HG03196 (cell line): ENCODE measurements around the gene KDM2B.
"Not testable (repeated sequence)": the region's sequence is repeated elsewhere in the genome, so short reads cannot be mapped to it uniquely, and the experiment has no call there.

Experiments
- ATAC-seq: cut with Tn5 transposase; IDR thresholded peaks from one replicate; pipeline ENCODE4 v1.9.1; 2021; ENCODE audit not compliant: unreplicated experiment

Gene KDM2B

DNA sequence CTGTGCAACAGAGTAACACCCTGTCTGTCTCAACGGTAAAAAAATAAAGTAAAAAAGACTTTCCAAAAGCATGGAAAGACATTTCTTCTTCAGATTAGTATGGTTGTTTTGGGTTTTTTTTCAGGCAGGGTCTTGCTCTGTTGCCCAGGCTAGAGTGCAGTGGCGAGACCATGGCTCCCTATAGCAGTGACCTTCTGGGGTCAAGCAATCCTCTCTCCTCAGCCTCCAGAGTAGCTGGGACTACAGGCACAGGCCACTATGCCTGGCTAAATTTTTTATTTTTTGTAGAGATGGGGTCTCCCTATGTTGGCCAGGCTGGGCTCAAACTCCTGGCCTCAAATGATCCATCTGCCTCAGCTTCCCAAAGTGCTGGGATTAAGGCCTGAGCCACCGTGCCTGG lies 72.8 kb downstream of the KDM2B start:
- ATAC-seq: no peak

DNA sequence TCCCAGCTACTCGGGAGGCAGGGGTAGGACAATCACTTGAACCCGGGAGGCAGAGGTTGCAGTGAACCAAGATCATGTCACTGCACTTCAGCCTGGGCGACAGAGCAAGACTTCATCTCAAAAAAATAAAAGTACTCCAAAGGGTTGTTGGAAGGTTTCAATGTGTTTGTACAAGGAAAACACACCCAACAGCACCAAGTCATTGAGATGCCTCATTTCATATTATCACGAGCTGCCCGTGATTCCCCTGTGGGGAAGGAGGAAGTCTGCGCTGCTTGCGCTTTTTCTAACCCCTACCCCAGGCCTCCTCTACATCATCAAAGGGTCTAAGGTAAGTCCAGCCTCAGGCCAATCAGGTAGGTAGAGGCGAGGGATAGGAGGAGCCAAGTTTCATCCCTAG lies 73.6 kb downstream of the KDM2B start:
- no peak for ATAC-seq

DNA sequence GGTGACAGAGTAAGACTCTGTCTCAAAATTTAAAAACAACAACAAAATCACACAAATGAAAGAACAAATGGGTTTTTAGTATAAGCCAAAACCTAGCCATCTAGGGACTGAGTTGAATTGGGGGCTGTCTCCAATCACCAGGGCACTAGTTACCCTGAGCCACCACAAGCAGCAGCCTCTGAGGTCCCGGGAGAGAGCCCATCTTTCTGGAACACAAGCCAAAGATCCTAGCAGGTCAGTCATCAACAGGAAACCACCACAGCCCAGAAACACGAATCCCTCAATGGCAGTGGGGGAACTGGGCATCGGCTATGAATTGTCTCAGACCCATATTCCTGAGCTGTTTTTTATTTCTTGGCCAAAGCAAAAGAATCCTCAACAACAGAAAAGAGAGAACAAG lies 75.3 kb downstream of the KDM2B start:
- ATAC-seq: no peak

DNA sequence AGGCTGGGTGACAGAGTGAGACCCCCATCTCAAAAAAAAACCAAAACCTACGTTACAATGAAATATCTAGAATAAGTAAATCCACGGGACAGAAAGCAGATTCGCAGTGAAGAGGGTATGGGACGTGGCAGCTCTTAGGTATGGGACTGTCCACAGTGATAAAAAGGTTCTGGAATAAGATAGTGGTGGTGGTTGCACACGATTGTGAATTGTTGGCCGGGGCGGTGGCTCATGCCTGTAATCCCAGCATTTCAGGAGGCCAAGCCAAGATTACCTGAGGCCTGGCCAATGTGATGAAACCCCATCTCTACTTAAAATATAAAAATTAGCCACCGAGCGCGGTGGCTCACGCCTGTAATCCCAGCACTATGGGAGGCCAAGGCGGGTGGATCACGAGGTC lies 76.3 kb downstream of the KDM2B start:
- no peak for ATAC-seq

DNA sequence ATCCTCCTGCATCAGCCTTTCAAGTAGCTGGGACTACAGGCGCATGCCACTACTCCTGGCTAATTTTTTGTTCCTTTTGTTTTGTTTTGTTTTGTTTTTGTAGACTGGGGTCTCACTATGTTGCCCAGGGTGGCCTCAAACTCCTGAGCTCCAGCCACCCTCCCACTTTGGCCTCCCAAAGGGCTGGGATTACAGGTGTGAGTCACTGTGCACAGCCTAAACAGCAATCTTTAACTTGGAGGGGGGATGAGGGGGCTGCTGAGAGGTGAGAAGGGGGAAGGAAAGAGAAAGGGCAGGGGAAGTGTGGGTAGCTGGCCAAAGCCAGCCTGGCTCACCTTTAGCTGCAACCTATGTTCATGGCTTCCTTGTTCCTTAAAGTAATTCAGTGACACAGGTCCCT lies 77.4 kb downstream of the KDM2B start:
- ATAC-seq: no peak

DNA sequence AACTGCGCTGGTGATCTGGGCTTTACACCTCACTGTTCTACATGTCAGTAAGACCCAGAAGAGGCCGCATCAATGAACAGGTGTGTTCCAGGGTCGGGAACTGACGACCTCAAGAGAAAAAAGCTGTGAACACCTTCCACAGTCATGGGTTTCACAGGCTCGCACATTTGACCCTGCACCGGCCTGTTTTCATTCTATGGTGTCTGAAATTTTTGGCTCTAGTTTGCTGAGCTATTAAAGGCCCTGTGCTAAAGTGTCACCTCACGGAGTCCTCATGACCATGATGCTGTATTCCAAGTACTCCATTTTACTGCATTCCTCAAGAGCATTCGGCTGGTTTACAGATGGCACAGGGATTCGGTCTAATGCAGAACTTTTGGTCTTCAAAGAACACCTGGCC lies 78.9 kb downstream of the KDM2B start:
- ATAC-seq: no peak

DNA sequence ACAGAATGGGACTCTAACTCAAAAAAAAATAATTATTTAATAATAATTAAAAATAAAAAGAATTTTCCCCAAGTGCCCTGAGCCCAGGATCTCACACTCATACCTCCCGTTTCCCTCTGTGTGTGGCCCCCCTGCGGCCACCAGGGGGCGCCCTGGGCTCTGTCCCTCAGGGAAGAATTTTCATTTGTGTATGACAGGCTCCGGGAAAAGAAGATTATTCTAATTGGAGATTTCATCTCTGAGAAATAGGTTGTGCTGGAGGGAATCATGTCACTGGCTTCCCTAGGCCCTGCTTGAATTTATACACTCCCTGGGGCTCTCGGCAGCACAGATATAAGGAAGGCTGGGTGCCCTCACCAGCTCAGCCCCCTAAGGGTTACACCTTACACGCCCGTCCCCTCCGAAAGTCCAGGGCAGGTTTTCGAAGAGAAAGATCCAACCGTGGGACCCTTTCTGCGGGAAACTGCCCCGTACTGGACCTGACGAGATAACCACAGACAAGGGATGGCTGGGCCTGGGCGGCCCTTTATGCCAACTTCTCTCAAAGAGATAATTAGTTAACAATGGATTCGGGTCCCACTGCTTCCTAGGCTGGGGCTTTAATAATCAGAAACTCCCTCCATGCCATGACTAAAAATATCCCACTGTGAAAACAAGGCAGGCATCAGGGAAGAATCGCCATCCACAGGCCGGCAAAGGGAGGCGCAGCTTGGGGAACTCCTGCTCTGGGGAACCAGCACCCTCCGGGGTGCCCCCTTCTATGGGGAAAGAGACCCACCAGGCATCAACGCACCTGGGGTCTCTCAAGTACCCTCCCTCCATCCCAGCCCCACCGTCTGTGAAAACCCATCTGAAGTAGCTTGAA lies 80.7 kb downstream of the KDM2B start:
- ATAC-seq: no peak

DNA sequence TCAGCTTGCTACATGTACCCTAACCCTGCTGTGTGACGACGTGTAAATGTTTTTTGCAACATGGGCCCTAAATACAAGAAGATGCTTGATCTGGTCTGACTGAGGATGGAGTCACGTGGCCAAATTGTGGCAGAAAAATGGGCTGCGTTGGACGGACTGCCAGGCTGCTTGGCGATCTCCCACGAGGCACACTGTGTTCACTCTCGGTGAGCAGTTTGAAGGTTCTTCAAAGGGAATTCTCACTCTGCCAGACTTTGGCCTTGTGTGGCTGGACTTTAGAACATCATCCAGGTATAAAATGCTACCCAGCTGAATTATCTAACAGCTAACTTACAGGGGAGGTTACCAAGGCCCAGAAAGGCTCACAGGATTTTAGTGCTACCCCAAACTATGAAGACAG lies 85.1 kb downstream of the KDM2B start:
- ATAC-seq: no peak

DNA sequence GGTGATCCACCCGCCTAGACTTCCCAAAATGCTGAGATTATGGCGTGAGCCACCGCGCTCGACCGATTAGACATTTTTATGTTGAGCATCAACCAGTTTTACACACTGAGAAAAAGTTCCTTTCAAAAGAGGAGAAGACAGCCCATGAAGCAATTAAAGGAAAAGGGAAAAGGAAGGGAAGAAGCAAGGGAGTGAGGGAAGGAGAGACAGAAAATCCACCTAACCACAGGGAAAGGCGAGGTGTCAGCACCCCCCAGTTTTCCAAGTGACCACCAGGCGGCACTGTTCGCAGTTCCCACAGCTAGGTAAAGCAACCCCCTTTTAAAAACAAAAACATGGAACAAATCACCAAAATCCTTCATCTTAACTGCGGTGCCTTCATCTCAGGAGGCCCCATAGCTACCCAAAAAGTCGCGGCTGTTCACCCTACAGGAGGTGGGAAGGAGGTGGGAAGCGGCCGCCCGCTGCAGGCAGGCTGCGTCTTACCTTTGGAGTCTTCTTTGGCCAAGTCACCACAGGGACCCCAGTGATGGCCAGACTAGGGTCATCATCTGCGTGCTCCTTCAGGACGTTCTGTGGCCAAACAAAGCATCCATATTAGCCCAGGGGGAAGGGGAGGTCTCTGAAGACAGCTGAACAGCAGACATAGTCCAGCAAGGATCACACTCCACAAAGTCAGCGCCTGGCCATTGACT lies 86.6 kb downstream of the KDM2B start:
- ATAC-seq: no peak

DNA sequence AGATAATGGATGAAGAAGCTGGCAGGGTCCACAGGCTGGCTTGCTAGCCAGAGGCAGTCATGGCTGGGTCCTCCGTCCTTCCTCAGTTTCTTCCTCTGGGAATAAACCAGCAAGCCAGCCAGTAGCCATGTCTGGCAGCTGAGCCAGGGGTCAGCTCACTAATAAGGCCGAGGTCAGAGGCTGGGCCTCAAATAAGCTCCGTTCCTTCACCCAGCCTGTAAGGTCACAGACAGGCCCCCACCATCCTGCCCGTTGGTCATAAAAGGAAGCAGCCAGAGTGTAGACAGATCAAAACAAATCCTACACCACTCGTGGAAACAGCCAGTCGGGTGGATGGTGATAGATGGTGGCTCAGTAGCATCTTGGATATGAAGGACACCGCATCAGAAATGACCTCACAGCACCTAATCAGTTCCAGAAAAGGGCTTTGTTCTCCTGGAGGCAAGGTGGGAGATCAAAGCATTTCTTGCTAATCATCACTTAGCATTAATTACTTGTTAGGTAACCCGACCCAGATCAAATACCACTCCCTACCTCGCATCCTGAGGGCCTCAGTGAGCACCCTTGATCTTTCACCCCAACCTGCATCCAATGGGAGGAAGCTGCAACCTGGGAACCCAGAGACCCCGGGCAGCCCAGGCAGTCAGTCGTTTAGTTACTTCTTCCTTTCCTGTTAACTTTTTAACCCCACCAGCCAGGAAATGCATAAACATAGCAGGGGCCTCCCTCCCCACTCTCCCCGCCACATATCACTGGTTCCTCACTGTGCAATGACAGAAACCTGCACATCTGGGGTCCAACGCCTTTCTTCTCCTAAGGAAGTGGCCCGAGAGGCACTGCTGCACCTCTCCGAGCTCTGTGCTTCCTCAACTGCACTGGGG lies 90.2 kb downstream of the KDM2B start:
- no peak for ATAC-seq

DNA sequence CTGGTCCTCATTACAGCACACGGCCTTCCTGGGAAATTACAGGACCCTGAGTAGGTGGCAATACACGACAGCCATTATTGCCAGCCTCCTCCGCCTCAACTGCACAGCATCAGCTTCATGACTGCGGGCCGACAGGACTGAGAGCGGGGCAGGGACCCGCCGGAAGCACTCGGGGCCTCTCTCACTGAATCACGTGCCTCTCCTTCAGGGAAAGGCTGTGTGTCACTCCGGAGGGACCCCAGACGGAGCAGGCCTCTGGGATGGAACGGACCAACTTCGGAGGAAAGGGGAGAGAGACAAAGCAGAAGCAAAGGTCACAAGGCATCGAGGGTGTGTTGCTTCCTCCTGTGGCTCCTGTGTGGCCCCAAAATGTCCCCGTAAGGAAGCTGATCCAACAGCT lies 90.9 kb downstream of the KDM2B start:
- ATAC-seq: no peak

DNA sequence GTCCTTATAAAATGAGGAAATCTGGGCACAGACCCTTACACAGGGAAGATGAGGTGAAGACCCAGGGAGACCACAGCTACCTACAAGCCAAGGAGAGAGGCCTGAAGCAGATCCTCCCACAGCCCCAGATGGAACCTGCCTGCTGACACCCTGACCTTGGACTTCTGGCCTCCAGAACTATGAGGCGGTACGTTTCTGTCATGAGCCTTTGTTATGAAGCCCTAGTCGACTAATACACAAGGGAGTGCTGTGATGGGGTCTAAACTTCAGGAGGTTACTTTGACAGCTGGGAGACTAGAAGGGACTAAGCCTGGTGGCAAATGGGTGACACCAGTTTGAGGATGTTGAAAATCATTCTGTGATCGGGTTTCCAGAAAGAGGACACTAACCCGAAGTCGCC lies 95.9 kb downstream of the KDM2B start:
- no peak for ATAC-seq

DNA sequence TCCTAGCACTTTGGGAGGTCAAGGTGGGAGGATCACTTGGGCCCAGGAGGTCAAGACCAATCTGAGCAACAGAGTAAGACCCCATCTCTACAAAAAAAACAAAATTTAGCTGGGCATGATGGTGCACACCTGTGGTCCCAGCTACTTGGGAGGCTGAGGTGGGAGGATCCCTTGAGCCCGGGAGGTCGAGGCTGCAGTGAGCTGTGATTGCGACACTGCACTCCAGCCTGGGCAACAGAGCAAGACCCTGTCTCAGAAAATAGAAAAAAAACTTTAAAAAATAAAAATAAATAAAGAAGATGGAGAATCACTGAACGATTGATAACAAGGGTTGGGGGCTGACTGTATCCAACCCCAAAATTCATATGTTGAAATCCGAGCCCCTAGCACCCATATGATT lies 96.3 kb downstream of the KDM2B start:
- ATAC-seq: not testable (repeated sequence)

DNA sequence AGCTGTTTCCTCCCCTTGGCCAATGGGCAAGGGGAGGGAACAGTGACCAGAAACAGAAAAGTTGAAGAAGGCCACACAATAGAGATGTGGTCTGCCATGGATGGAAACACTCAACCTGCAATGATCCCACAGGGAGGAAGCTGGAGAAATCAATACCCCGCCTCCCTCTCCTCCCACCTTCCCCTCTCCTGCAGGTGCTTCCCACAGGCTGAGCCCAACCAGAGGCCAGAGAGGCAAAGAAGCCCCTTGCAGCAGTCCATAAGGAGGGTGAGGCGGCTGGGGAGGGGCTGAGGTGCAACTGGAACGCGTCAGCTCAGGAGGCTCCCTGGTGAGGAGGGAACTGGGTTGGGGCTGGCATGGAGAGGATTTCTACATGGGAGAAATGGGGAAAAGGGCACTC lies 96.9 kb downstream of the KDM2B start:
- no peak for ATAC-seq

DNA sequence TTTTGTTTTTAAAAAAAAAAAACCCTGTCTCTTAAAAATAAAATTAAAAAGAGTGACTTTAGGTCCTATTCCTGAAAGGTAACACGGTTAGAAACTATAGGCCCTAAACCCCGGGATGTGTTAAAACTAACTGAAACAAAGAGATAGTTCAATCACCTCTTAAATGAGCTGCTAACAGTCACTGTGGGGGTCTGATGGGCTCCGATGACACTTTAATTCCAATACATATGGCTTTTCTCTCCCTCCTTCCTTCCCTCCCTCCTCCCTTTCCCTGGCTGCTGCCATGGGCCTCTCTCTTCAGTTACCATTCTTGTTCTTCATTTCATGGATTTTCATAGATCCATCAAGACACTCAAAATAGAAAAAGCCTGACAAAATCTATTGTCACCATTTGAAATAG lies 104.3 kb downstream of the KDM2B start:
- ATAC-seq: no peak

DNA sequence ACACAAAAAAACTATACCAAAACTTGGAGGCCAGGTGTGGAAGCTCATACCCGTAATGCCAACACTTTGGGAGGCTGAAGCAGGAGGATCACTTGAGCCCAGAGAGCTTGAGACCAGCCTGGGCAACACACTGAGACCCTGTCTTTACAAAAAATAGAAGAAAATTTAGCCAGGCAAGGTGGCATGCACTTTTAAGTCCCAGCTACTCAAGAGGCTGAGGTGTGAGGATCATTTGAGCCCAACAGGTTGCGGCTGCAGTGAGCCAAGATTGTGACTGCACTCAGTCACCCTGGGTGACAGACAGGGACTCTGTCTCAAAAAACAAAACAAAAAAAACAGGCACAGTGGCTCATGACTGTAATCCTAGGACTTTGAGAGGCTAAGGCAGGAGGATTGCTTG lies 105.5 kb downstream of the KDM2B start:
- ATAC-seq: no peak

DNA sequence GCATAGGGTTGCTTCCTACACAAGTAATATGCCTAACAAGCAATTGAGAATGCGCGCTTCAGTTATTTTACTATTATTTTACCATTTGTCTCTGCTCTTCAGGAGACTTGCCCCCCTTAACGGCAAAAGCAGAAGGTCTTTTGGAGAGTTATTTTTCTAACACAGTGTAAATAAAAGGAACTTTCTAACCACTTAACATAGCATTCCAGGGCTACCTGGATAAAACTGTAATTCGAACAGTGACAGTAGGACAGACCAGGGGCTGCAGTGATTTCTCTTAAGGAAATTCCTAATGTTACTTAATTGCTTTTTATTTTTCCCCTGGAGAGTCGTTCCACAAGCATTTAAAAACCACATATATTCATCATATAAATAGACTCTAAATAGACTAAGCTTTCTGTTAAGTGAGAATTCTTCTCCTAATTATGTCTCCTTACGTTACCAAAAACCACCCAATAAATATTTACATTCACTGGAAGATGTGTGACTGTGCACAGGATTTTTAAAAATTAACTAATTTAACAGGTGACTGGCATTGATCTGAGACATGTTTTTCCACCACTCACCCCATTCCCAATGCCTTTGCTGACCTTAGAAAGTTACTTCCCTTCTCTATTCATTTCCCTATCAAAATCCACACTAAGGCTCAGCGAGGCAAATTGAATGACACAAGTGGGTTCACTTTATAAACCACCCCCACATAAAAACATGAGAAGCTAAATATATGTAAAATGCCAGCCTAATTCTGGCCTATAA lies 108.5 kb downstream of the KDM2B start:
- ATAC-seq: no peak

DNA sequence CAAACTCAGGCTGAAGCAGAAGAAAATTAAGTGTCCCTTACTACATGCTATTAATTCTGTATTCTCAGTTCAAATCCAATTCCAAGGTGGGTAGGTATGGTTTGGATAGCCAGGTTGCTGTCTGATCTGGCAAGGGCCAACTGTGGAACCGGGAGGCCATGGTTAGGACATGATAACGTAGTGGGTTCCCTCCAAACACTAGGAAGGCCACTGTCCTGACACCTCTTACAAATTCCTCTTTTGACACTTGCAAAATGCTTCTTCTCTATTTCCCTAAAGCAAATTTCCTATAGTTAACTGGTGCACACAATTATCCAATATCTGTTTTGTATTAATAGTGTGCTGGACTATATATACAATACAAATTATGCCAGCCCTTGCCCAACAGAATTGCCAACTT lies 110.1 kb downstream of the KDM2B start:
- ATAC-seq: no peak

DNA sequence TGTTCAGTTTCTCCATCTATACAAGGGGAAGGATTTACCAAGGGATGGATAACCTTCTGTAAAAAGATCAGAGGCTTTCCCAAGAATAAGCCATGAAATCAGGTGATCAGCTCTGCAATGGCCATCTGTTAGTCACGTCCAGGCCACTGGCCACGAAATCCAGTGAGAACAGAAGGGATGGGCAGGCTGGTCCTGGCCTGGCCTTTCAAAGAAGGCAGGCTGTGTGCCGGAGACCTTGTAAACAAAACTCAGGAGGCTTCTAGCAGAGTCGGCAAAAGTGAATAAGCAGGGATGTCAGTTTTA lies 112.4 kb downstream of the KDM2B start:
- ATAC-seq: no peak

DNA sequence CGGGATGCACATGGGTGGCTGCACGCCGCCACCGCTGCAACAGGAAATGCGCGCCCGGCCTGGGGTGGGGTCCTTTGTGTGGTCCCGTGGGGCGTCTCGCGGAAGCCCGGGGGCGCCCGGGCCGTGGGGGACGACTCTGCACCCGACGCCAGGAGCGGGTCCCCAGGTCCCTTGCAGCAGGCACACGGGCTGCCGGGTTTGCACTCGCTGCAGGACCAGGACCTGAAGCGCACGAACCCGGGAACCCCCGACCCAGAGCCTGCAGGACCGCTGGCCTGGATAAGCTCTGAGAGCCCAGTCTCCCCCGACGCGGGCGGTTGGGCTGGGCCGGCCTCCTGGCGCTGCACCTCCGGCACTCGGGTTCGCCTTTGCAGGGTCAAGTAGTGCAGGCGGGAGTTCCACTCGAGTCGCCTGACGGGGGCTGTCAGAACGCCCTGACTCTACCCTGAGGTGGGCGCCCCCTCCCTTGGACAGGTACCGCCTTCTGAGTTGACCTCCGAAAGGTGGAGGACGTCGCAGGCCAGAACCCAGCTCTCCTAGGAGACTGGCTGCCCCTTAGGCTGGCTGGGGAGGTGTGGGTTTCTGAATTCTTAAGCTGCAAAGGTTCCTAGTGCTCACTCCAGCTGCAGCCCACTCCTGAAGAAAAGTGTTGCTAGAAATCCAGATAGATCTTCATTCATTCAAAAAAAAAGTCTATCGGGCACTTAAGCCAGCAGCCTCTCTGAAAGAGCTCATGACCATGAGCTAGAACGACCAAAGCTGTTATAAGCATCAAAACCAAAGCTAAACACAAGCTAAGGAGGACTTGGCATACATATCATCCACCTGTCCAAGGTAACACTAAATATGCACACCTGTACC lies 113.0 kb downstream of the KDM2B start:
- ATAC-seq: no peak
